Osteocyte (in vitro differentiated cells): ENCODE data around the gene SLC25A1. TPM values are rescaled to one million over a fixed set of nuclear protein-coding genes. Genes with fewer than 3 reads are reported as not detected.

Source experiments
- DNase-seq: peaks from one replicate; pipeline ENCODE4 v3.0.0; 2021; ENCODE audit warnings: mixed read lengths; ENCODE audit not compliant: unreplicated experiment; ENCODE audit errors: extremely low spot score
- H3K27ac Mint-ChIP-seq: one replicate; pipeline ENCODE4 v1.8.0; 2021; ENCODE audit warnings: mild to moderate bottlenecking, mixed read lengths; ENCODE audit not compliant: unreplicated experiment
- H3K27me3 Mint-ChIP-seq: one replicate; pipeline ENCODE4 v1.8.0; 2021; ENCODE audit warnings: mixed read lengths; ENCODE audit not compliant: unreplicated experiment
- H3K36me3 Mint-ChIP-seq: one replicate; pipeline ENCODE4 v1.8.0; 2021; ENCODE audit warnings: mixed read lengths; ENCODE audit not compliant: unreplicated experiment
- H3K4me1 Mint-ChIP-seq: one replicate; pipeline ENCODE4 v1.8.0; 2021; ENCODE audit warnings: mixed read lengths; ENCODE audit not compliant: unreplicated experiment
- H3K4me3 Mint-ChIP-seq: one replicate; pipeline ENCODE4 v1.8.0; 2021; ENCODE audit warnings: mild to moderate bottlenecking, moderate library complexity, mixed read lengths; ENCODE audit not compliant: unreplicated experiment
- H3K9me3 Mint-ChIP-seq: one replicate; pipeline ENCODE4 v1.8.0; 2021; ENCODE audit warnings: mixed read lengths; ENCODE audit not compliant: unreplicated experiment
- CTCF ChIP-seq: fragments of 200-600 bp; sonication (generic); IDR thresholded peaks from 2 replicates; pipeline ENCODE4 v1.5.0; 2021; ENCODE audit warnings: antibody characterized with exemption, mild to moderate bottlenecking, moderate library complexity
- total RNA-seq: library from RNA; stranded (reverse); gene quantifications from 2 replicates; pipeline ENCODE4 v1.2.1, GENCODE V29; 2021

SLC25A1 gene
- total RNA-seq, 1 donor from 2014 or later, result 96.1 TPM

- no peak for DNase-seq
- Mint-ChIP-seq H3K4me3 (no peak overlapping the region), H3K36me3 (peaks cover 40% of the 10 kb centered on the region), H3K27me3 (no peaks in the 10 kb centered on the region), H3K27ac (no peak overlapping the region), H3K9me3 (no peaks in the 10 kb centered on the region), H3K4me1 (no peaks in the 10 kb centered on the region)
- no peak for TF ChIP-seq CTCF
Observed at GRCh38 chr22:19134874-19135273, 43.7 kb downstream of the SLC25A1 start.

- no peaks in the 10 kb centered on the region for H3K27me3 Mint-ChIP-seq
- H3K4me1 Mint-ChIP-seq, result no peaks in the 10 kb centered on the region
- no peak for TF ChIP-seq CTCF
- H3K4me3 Mint-ChIP-seq, result no peak overlapping the region
- no peak for DNase-seq
- no peak overlapping the region for H3K27ac Mint-ChIP-seq
- no peaks in the 10 kb centered on the region for H3K9me3 Mint-ChIP-seq
- peaks cover 36% of the 10 kb centered on the region for H3K36me3 Mint-ChIP-seq
Observed at GRCh38 chr22:19134176-19134831, 44.2 kb downstream of the SLC25A1 start.

- TF ChIP-seq CTCF, result no peak
- Mint-ChIP-seq H3K9me3 (no peaks in the 10 kb centered on the region), H3K27me3 (no peaks in the 10 kb centered on the region), H3K4me1 (no peaks in the 10 kb centered on the region), H3K36me3 (peaks cover 32% of the 10 kb centered on the region), H3K27ac (no peak overlapping the region), H3K4me3 (no peak overlapping the region)
- no peak for DNase-seq
Observed at GRCh38 chr22:19133561-19133960, 45.0 kb downstream of the SLC25A1 start.

GRCh38 chr22:19132693-19133400, 45.7 kb downstream of the SLC25A1 start:
- Mint-ChIP-seq H3K4me1 (no peaks in the 10 kb centered on the region), H3K4me3 (no peak overlapping the region), H3K27me3 (no peaks in the 10 kb centered on the region), H3K36me3 (peaks cover 32% of the 10 kb centered on the region), H3K27ac (no peak overlapping the region), H3K9me3 (no peaks in the 10 kb centered on the region)
- DNase-seq, result no peak
- no peak for TF ChIP-seq CTCF

- no peak for DNase-seq
- Mint-ChIP-seq H3K4me3 (no peak overlapping the region), H3K27ac (no peak overlapping the region), H3K4me1 (no peaks in the 10 kb centered on the region), H3K9me3 (no peaks in the 10 kb centered on the region), H3K36me3 (peaks cover 32% of the 10 kb centered on the region), H3K27me3 (no peaks in the 10 kb centered on the region)
- no peak for TF ChIP-seq CTCF
Observed at GRCh38 chr22:19132153-19132552, 46.4 kb downstream of the SLC25A1 start.
